Stomach smooth muscle (tissue), 2 donors: ENCODE results near the gene HHATL.

ENCODE experiments used
- H3K27ac ChIP-seq: one replicate; pipeline ENCODE4 v1.7.0; 2013; ENCODE audit warnings: mild to moderate bottlenecking, low read length, inconsistent platforms
- H3K27me3 ChIP-seq, 2 donors: one replicate each; pipeline ENCODE4 v1.7.0; 2013; ENCODE audit warnings: low read length in 2 of 2; ENCODE audit not compliant: insufficient read depth in 2 of 2, control insufficient read depth in 1 of 2
- H3K36me3 ChIP-seq, 2 donors: one replicate each; pipeline ENCODE4 v1.7.0; 2013; ENCODE audit warnings: low read length in 2 of 2; ENCODE audit not compliant: control insufficient read depth in 2 of 2, insufficient read depth in 2 of 2
- H3K4me1 ChIP-seq: one replicate; pipeline ENCODE4 v1.7.0; 2013; ENCODE audit warnings: low read length; ENCODE audit not compliant: control insufficient read depth, insufficient read depth
- H3K4me3 ChIP-seq, 2 donors: one replicate each; pipeline ENCODE4 v1.7.0; 2013; ENCODE audit warnings: low read length in 2 of 2
- H3K9ac ChIP-seq, 2 donors: one replicate each; pipeline ENCODE4 v1.7.0; 2013; ENCODE audit warnings: low read length in 2 of 2, mild to moderate bottlenecking in 1 of 2
- H3K9me3 ChIP-seq, 2 donors: one replicate each; pipeline ENCODE4 v1.7.0; 2013; ENCODE audit warnings: low read length in 2 of 2; ENCODE audit not compliant: control insufficient read depth in 2 of 2
- donor health status: healthy.
- donor health status: Pancreatic carcinoma.

HHATL gene

GRCh38 chr3:42667096-42667522 is 35.5 kb downstream of the HHATL start:
- H3K36me3 ChIP-seq, result no peaks in the 10 kb centered on the region
- peaks cover 0 to 2% of the 10 kb centered on the region in 2 donors for H3K27me3 ChIP-seq
- no peak overlapping the region for H3K9ac ChIP-seq
- H3K27ac ChIP-seq, result peak overlapping the region; percentile 46
- no peak overlapping the region for H3K4me3 ChIP-seq
- peaks cover 0 to 3% of the 10 kb centered on the region in 2 donors for H3K9me3 ChIP-seq
- H3K4me1 ChIP-seq, result peaks cover 33% of the 10 kb centered on the region

GRCh38 chr3:42666577-42666998 is 36.0 kb downstream of the HHATL start:
- Histone ChIP-seq H3K4me1 (peaks cover 33% of the 10 kb centered on the region), H3K27me3 (peaks cover 0 to 2% of the 10 kb centered on the region in 2 donors), H3K36me3 (no peaks in the 10 kb centered on the region), H3K9ac (no peak overlapping the region), H3K9me3 (peaks cover 0 to 3% of the 10 kb centered on the region in 2 donors), H3K27ac (peak overlapping the region; percentile 46), H3K4me3 (no peak overlapping the region)

- peaks cover 39% of the 10 kb centered on the region for H3K4me1 ChIP-seq
- H3K27me3 ChIP-seq, result peaks cover 0 to 2% of the 10 kb centered on the region in 2 donors
- no peak overlapping the region for H3K9ac ChIP-seq
- no peaks in the 10 kb centered on the region for H3K36me3 ChIP-seq
- H3K4me3 ChIP-seq, result peak overlapping the region in 1 of 2 donors; percentile 22
- peak overlapping the region; percentile 46 for H3K27ac ChIP-seq
- peaks cover 0 to 3% of the 10 kb centered on the region in 2 donors for H3K9me3 ChIP-seq
Observed at GRCh38 chr3:42666022-42666421, 36.6 kb downstream of the HHATL start.

GRCh38 chr3:42665050-42665878 is 37.3 kb downstream of the HHATL start:
- Histone ChIP-seq H3K36me3 (no peaks in the 10 kb centered on the region), H3K27ac (peak overlapping the region; percentile 11), H3K9me3 (no peaks in the 10 kb centered on the region), H3K27me3 (no peaks in the 10 kb centered on the region), H3K4me3 (no peak overlapping the region), H3K4me1 (peaks cover 43% of the 10 kb centered on the region), H3K9ac (no peak overlapping the region)

GRCh38 chr3:42664438-42664803 is 38.2 kb downstream of the HHATL start:
- Histone ChIP-seq H3K27ac (no peak overlapping the region), H3K27me3 (no peaks in the 10 kb centered on the region)

GRCh38 chr3:42663581-42664437 is 38.8 kb downstream of the HHATL start:
- no peaks in the 10 kb centered on the region for H3K27me3 ChIP-seq
- H3K4me1 ChIP-seq, result peaks cover 52% of the 10 kb centered on the region
- H3K9me3 ChIP-seq, result no peaks in the 10 kb centered on the region
- peaks cover 0 to 3% of the 10 kb centered on the region in 2 donors for H3K36me3 ChIP-seq
- H3K4me3 ChIP-seq, result no peak overlapping the region
- H3K9ac ChIP-seq, result no peak overlapping the region
- H3K27ac ChIP-seq, result no peak overlapping the region

More at GRCh38 chr3:42664438-42664803, 38.2 kb downstream of the HHATL start:
- Histone ChIP-seq H3K4me1 (peaks cover 52% of the 10 kb centered on the region), H3K36me3 (peaks cover 0 to 2% of the 10 kb centered on the region in 2 donors), H3K9me3 (no peaks in the 10 kb centered on the region), H3K4me3 (no peak overlapping the region), H3K9ac (no peak overlapping the region)

GRCh38 chr3:42662813-42663535 is 39.6 kb downstream of the HHATL start:
- Histone ChIP-seq H3K4me1 (peaks cover 50% of the 10 kb centered on the region), H3K27ac (no peak overlapping the region), H3K27me3 (no peaks in the 10 kb centered on the region), H3K4me3 (no peak overlapping the region), H3K9ac (no peak overlapping the region), H3K36me3 (peaks cover 0 to 7% of the 10 kb centered on the region in 2 donors), H3K9me3 (no peaks in the 10 kb centered on the region)

- peaks cover 42% of the 10 kb centered on the region for H3K4me1 ChIP-seq
- no peaks in the 10 kb centered on the region for H3K27me3 ChIP-seq
- no peaks in the 10 kb centered on the region for H3K9me3 ChIP-seq
- H3K9ac ChIP-seq, result no peak overlapping the region
- H3K36me3 ChIP-seq, result peaks cover 0 to 7% of the 10 kb centered on the region in 2 donors
- no peak overlapping the region for H3K27ac ChIP-seq
- H3K4me3 ChIP-seq, result no peak overlapping the region
Observed at GRCh38 chr3:42662037-42662812, 40.4 kb downstream of the HHATL start.

- peaks cover 42% of the 10 kb centered on the region for H3K4me1 ChIP-seq
- H3K4me3 ChIP-seq, result no peak overlapping the region
- H3K27ac ChIP-seq, result no peak overlapping the region
- H3K9me3 ChIP-seq, result no peaks in the 10 kb centered on the region
- no peak overlapping the region for H3K9ac ChIP-seq
- H3K36me3 ChIP-seq, result peaks cover 0 to 9% of the 10 kb centered on the region in 2 donors
- H3K27me3 ChIP-seq, result no peaks in the 10 kb centered on the region
Observed at GRCh38 chr3:42661593-42662022, 41.0 kb downstream of the HHATL start.

- peaks cover 40% of the 10 kb centered on the region for H3K4me1 ChIP-seq
- no peak overlapping the region for H3K9ac ChIP-seq
- H3K9me3 ChIP-seq, result no peaks in the 10 kb centered on the region
- H3K36me3 ChIP-seq, result peaks cover 0 to 9% of the 10 kb centered on the region in 2 donors
- no peak overlapping the region for H3K4me3 ChIP-seq
- H3K27me3 ChIP-seq, result no peaks in the 10 kb centered on the region
- no peak overlapping the region for H3K27ac ChIP-seq
Observed at GRCh38 chr3:42660898-42661297, 41.7 kb downstream of the HHATL start.
